ENCODE results near the gene SYNE1. TPM values are rescaled to one million over a fixed set of nuclear protein-coding genes. Genes with fewer than 3 reads are reported as not detected.
"Not testable (repeated sequence)": the region's sequence is repeated elsewhere in the genome, so short reads cannot be mapped to it uniquely, and the experiment has no call there.

The SYNE1 gene
- total RNA-seq, 1 experiment from 2014 or later, result 0.85 TPM

DNA sequence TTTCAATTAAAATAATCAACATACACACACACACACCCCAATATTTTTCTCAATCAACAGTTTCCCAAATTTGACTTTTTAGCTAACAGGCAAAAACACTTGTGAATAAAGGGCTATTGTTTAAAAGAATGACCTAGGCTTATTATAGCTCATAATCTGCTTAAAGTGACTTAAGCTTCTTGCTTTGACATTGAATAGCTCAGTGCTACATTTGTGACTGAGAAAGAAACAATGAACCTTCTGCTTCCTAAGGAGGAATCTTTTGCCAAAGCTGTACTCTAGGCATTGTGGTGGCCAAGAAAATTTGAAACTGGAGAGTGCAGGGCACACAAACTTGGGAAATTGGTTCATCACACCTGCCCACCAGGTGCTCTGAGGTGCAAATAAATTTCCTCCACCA is 282.0 kb downstream of the SYNE1 start:
- no peak for DNase-seq (ENCODE audit: low spot score)
- in situ Hi-C loops (cut with HindIII; ENCODE audit: low sequenced_read_pairs), result no loop called here

DNA sequence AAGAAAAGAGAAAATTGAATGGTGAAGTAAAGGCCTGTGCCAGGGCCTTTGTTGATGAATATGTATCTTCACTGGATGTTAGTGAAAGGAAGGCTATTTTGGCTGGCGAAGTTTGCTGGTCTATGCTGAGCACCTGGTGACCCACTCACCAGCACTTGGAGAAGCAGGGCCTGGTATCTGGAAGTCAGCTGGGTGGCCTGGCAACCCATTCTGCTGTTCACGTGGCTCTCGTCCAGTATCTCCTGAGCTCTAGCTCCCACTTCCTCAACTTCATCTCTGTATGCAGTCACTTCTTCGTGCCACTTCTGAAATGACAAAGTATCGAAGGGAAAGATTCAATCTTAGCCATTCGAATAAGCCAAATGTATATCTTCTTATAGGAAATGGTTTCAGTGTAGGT is 283.7 kb downstream of the SYNE1 start:
- in situ Hi-C loops (cut with HindIII; ENCODE audit: low sequenced_read_pairs), result no loop called here
- DNase-seq (ENCODE audit: low spot score), result no peak

DNA sequence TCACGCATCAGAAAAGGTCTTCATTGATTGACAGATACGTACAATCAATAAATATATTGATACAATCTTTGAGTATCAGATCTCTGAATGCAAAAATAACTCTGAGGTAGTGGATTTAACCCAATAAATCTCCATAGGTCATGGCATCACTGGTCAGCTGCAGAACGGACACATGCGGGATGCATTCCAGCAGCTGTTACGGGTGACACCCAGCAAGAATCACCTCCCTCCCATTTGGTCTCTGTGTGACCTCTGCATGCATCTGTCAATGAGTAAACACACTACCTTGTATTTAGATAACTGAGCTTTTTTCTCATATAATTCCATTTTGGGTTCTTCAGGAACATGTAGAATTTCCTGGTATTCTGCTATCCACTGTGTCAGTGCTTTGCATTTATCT is 285.4 kb downstream of the SYNE1 start:
- in situ Hi-C loops (cut with HindIII; ENCODE audit: low sequenced_read_pairs), result no loop called here
- DNase-seq (ENCODE audit: low spot score), result no peak

DNA sequence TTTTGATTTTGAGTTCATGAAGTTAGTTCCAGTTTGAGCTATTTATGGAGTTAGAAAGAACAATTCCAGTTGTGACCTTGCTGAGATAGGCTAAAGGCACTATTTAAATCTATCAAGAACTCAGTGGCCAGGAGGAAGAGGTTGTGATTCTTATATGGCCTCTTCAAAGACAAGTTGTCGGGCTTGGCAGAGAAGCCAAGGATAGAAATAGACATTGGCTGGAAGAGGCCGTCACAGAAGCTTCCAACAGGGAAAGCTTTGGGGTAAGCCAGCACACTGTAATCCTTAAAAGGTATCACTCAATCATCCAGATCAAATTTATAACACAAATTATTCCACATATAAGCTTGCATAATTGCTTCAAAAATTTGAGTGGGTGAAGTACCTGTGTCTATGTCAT is 286.1 kb downstream of the SYNE1 start:
- in situ Hi-C loops (cut with HindIII; ENCODE audit: low sequenced_read_pairs), result no loop called here
- DNase-seq (ENCODE audit: low spot score), result peak; percentile 72

DNA sequence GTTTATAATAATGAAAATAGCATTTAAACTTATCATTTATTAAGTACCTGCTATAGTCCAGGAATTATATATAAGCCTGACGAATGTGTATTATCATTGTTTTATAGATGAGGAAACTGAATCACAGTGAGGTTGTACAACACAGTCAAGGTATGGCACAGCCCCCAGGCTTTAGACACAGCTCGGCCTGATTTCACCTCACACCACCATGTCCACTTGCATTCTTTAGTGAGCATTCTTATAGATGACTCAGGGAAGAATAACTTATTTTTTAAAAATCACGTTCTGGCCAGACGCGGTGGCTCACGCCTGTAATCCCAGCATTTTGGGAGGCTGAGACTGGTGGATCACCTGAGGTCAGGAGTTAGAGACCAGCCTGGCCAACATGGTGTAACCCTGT is 289.0 kb downstream of the SYNE1 start:
- no peak for DNase-seq (ENCODE audit: low spot score)
- in situ Hi-C loops (cut with HindIII; ENCODE audit: low sequenced_read_pairs), result no loop called here

DNA sequence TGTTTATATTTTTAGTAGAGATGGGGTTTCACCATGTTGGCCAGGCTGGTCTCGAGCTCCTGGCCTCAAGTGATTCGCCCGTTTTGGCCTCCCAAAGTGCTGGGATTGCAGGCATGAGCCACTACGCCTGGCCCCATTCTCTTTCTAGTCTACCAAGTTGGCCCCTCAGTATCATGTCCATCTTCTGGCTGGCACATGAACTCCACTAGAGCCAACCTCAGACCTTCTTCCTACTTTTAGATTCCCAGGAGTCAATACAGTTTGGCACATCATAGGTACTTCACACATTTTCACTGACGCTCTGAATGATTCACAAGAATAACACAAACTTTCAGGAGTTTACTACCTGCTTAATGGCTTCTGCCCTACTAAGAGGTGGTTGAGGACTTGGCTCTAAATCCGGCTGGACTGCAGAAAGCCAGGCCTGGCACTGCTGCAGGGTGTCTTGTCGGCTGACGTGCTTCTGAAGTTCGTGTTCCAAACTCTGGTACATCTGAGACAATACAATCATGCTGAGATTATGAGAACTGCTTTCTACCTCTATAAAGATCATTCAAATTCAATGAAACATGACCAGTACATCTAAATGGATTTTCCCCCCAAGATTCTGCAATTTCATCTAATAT is 293.3 kb downstream of the SYNE1 start:
- in situ Hi-C loops (cut with HindIII; ENCODE audit: low sequenced_read_pairs), result no loop called here
- no peak for DNase-seq (ENCODE audit: low spot score)

DNA sequence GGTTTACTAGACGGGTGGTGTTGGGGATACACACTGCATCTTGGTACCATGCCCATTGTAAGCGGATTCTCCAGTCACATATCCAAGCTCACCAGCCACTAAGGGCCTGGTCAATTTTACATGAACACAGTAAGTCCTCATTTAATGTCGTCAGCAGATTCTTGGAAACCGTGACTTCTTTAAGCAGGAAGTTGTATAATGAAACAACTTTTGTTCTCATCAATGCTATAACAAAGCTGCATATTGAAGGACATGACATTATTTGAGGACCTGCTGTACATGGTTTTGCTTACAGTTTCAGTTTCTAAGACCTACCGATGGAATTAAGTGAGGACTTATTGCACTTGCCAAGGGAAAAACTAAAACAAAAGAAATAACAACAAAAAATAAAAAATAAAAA is 295.6 kb downstream of the SYNE1 start:
- DNase-seq (ENCODE audit: low spot score), result no peak
- in situ Hi-C loops (cut with HindIII; ENCODE audit: low sequenced_read_pairs), result no loop called here

DNA sequence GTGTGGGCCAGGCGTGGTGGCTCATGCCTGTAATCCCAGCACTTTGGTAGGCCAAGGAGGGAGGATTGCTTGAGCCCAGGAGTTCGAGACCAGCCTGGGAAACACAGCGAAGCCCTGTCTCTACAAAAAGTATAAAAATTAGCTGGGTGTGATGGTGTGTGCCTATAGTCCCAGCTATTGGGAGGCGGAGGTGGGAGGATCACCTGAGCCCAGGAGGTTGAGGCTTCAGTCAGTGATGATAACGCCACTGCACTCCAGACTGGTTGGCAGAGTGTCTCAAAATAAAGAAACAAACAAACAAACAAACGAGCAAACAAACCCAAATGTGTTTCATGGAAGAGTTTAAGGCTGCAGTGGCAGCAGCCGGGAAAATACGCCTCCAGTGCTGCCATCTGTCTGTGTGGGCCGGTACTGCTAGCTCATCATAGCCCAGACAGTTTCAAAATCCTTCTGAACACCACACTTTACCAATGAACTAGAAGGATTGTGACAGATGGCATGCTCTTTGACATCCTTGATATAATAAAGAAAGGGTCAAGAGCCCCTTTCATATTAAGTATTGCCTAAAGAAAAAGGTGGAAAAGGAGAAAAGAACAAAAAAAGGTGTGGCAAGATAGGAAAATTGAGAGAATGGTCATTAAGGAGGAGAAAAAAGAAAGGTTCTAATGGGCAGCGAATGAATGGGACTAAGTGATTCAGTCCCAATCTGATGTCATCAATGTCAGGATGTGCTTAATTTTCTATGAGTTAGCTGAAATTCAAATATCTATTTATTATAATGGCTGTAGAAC is 298.6 kb downstream of the SYNE1 start:
- in situ Hi-C loops (cut with HindIII; ENCODE audit: low sequenced_read_pairs), result no loop called here
- peak; percentile 54 for DNase-seq (ENCODE audit: low spot score)

DNA sequence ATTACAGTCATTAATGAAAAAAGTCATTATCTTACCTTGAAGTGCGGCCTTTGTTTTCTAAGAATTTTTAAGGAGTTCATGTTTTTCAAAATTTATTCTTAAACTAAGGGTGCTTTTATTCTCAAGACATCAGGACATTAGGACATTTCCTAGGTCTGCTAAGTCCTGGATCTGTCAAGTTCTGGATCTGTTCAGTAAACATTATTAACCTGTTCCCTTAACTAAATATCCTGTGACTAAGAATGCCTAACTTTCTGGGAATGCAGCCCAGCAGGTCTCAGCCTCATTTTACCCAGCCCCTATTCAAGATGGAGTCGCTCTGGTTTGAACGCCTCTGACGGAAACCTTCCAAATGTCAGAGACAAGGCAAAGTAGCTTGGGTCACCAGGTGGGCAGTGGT is 302.6 kb downstream of the SYNE1 start:
- no peak for DNase-seq (ENCODE audit: low spot score)
- in situ Hi-C loops (cut with HindIII; ENCODE audit: low sequenced_read_pairs), result no loop called here

DNA sequence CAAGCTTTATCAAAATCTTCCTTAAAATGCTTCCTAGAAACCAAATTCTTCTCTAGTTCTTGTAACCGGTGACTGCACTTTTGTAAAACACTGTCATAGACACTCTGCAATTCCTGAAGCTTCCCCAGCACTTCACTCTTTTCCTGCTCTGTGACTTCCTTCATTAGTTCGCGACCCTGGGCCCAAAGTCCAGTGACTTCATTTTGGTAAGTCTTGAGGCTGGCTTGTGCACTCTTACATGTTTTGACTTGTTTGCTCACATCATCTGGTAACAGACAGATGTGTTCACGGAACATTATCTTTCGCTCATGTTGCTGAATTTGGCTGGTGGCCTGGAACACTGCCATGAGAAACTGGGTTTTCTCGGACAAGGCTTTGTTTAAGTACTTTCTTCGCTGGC is 306.2 kb downstream of the SYNE1 start:
- DNase-seq (ENCODE audit: low spot score), result no peak
- in situ Hi-C loops (cut with HindIII; ENCODE audit: low sequenced_read_pairs), result no loop called here

DNA sequence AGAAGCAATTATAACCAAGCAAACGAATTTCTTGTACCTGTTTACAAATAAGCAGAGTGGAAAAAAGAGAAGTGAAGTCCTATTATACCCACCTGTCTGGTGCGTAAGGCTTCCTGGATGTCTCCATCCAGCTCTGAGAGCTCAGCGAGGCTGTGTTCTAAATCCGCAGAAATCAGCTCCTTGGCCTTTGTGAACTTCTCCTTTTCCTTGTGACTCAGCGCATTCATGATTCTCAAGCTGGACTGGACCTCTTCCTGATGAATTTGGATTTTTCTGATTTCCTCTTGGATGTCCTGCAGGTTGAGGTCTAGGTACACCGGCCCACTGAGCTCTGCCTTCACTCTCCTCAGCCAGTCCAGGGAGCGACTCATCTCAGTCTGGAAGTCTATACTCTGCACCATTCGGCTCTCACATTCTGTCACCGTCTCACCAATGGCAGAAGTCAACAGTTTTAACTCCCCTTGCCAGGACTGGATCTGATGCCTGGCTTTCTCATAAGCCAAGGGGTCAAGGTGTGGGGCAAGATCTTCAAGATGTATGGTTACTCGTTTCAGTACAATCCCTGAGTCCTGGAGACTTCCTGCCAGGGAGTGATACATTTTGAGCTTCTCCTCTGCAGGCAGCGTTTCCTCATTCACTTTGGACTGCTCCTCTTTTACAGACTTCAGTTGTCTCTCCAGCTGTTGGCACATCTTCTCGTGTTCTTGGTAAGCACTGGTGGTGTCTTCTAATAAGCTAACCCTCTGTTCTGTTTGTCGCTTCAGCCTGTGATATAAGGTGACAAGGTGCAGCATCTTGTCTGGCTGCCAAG is 307.3 kb downstream of the SYNE1 start:
- in situ Hi-C loops (cut with HindIII; ENCODE audit: low sequenced_read_pairs), result no loop called here
- no peak for DNase-seq (ENCODE audit: low spot score)

DNA sequence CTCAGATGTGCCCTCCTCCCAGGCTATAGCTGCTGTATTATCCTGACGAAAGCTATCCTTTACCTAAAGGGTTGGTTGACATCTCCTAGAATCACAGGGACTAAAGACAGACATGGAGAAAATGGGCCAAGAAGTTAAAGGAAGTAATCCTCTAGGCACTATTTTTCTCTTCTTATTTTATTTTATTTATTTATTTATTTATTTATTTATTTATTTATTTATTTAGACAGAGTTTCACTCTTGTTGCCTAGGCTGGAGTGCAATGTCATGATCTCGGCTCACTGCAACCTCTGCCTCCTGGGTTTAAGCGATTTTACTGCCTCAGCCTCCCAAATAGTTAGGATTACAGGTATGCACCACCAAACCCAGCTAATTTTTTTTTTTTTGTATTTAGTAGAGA is 309.0 kb downstream of the SYNE1 start:
- in situ Hi-C loops (cut with HindIII; ENCODE audit: low sequenced_read_pairs); DNase-seq (ENCODE audit: low spot score): not testable (repeated sequence)

DNA sequence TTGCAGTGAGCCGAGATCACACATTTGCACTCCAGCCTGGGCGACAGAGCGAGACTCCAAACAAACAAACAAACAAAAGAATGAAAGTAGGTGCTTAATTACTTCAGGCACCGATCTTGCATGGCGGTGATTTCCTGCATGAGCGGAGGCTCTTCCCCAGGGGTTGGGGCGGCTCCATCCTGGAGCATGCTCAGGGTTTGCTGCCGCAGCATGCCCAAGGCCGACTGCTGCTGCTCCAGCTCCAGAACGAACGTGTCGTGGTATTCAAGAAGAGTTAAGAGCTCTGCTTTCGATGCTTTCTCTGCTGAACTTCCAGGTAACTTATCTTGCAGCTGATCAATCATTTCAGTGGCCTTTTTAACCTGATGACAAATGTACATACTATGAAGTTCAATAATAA is 313.8 kb downstream of the SYNE1 start:
- in situ Hi-C loops (cut with HindIII; ENCODE audit: low sequenced_read_pairs), result no loop called here
- DNase-seq (ENCODE audit: low spot score), result no peak

DNA sequence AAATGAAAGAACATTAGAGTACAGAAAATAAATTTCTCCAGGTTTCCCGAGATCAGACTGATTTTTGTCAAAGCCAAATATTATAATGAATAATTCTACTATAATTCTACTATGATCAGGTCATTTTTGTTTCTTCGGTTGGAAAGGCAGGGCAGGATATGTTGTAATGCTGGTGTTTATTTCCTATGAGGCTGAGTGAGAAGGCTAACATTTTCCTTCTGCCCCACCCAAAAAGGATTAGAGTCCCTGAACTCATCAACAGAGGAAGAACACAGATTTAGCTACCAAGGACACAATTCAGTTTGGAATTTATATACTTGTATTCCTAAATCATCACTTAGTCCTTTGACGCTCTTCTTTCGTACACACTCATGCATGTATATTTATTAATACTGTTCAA is 318.9 kb downstream of the SYNE1 start:
- no peak for DNase-seq (ENCODE audit: low spot score)
- in situ Hi-C loops (cut with HindIII; ENCODE audit: low sequenced_read_pairs), result no loop called here

DNA sequence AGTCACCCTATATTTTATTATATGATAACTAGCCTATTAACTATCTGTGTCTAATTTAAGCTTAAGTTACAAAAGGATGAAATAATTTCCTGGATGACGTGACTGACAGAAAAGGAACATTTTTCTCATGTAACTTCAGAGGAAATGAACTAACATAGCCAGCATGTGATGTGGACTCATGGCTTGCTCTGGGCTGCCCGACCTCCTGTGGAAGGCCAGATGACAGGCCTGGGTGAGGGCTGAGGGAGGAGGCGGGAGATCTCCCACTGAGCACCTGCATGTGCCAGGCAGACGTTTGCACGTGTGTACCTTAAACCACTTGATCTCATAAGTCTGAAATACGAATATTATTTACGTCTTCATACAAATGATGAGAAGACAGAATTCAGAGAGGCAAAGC is 321.1 kb downstream of the SYNE1 start:
- no peak for DNase-seq (ENCODE audit: low spot score)
- in situ Hi-C loops (cut with HindIII; ENCODE audit: low sequenced_read_pairs), result no loop called here

DNA sequence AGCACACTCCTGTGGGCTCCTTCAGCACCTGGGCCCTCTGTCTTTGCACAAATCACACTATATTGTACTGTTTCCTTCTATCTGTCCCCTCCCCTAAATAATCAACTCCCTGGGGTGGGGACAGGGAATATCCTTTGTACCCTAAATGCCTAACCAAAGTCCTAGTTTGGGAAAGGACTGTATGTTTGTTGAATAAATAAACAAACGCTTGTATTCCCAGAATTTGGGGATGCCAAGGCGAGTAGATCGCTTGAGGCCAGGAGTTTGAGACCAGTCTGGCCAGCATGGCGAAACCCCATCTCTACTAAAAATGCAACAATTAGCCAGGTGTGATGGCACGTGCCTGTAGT is 322.7 kb downstream of the SYNE1 start:
- in situ Hi-C loops (cut with HindIII; ENCODE audit: low sequenced_read_pairs), result no loop called here
- no peak for DNase-seq (ENCODE audit: low spot score)

DNA sequence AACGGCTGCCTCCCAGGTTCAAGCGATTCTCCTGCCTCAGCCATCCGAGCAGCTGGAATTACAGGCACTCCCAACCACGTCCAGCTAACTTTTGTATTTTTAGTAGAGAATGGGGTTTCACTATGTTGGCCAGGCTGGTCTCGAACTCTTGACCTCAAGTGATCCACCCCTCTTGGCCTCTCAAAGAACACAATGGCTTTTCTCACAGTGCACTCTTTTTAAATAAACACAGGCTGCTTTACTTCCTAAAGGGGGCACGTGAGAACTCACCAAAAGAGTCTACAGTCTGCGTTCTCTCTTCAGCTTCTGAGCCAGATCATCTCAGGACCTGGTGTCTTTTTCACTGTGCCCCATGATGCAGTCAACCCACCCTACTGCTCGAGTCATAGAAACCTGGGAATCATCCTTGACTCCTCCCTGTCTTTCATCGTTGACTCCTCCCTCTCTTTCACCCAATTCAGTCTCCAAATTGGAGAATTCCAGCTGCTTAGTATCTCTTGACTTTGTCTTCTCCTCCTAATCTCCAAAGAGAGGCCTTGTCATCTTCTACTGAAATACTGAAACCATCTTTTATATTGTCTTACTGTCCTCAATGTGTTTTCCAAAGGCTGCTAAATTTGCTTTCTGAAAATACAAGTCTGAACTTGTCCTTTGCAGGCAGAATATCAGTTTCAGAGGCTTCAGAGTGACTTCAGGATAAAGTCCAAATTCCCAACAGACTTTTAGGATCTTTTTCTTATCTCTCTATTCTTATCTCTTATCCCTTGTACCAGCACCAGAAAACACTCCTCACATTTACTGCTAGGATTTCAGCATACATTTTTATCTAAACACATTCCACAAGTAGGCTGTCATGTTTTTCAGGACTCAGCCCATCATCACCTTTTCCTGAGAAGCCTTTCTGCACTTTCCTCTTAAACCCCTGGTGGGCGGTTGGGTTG is 323.4 kb downstream of the SYNE1 start:
- no peak for DNase-seq (ENCODE audit: low spot score)
- in situ Hi-C loops (cut with HindIII; ENCODE audit: low sequenced_read_pairs), result no loop called here

DNA sequence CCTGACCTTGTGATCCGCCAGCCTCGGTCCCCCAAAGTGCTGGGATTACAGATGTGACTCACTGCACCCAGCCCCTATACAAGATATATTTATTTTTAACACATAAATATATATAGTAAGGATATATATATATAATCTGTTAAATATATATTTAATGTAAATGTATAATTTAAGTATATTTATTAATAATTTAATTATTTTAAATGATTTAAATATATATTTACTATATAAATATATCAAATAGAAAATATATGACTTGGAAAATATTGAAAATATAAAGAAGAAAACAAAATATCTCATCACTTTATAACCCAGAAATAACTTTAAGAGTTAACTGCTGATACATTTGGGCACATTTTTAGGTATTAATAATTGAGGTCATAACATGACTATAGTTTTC is 324.7 kb downstream of the SYNE1 start:
- no peak for DNase-seq (ENCODE audit: low spot score)
- in situ Hi-C loops (cut with HindIII; ENCODE audit: low sequenced_read_pairs), result no loop called here

DNA sequence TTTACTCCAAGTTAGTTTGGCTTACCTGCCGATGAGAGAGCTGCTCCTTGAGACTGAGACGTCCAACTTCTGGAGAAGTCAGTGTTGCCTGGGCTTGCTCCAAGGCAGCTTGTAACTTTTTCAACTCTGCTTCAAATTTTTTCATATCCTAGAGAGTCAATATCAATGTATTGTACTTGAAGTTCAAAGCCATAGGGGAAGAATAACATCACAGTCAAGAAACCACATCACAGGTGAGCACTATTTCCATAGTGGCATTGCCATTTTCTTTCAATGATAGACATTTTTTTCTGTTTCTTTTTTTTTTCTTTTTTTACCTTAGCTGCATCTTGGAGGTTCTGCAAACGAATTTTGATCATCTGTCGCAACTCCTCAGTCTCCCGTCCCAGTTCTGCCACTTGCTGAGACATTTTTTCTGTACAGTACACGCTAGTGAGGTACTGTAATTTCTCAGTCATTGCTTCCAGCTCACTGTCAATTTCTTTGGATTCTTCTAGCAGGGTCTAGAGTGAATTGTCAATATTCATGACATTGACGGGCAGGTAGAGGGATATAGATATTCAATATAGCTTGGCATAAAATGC is 326.7 kb downstream of the SYNE1 start:
- no peak for DNase-seq (ENCODE audit: low spot score)
- in situ Hi-C loops (cut with HindIII; ENCODE audit: low sequenced_read_pairs), result no loop called here

Data from G401 (cell line).